Stimulated activated naive CD8-positive, alpha-beta T cell treated with anti-CD3 and anti-CD28 coated beads, Interleukin-15, Interleukin-2, amounts not matched to agents 100 U/mL and 50 U/mL, for 24 hours (primary cell): ENCODE results near the gene CDC42BPG.

Experiments used
- ATAC-seq: fragments of 150-1000 bp; cut with Tn5 transposase; one replicate; pipeline ENCODE4 v1.10.0; 2021
- DNase-seq: peaks from one replicate; pipeline ENCODE4 v3.0.0; 2021

The CDC42BPG gene

GRCh38 chr11:64789331-64790204, 54.9 kb downstream of the CDC42BPG start:
- ATAC-seq (no peak), DNase-seq (no peak)

GRCh38 chr11:64788321-64789215, 55.9 kb downstream of the CDC42BPG start:
- DNase-seq (no peak), ATAC-seq (peak; percentile 8)

GRCh38 chr11:64787526-64788320, 56.7 kb downstream of the CDC42BPG start:
- ATAC-seq: peak; percentile 55
- peak; percentile 70 for DNase-seq

GRCh38 chr11:64786308-64786707, 58.1 kb downstream of the CDC42BPG start:
- ATAC-seq: no peak
- DNase-seq: no peak

- DNase-seq (no peak), ATAC-seq (no peak)
These were observed 59.5 kb downstream of the CDC42BPG start for GRCh38 chr11:64784813-64785581.

- ATAC-seq: peak; percentile 94
- peak; percentile 98 for DNase-seq
These were observed 65.8 kb downstream of the CDC42BPG start, which contains the start of gene SF1 for GRCh38 chr11:64778473-64779298. TSS of gene SF1 (minus strand) at chr11:64778542. CDS start at chr11:64778392, 150 bp downstream.

- DNase-seq (no peak), ATAC-seq (no peak)
These were observed 66.3 kb downstream of the CDC42BPG start for GRCh38 chr11:64778223-64778472.

- ATAC-seq (peak; percentile 2), DNase-seq (peak; percentile 89)
These were observed 66.8 kb downstream of the CDC42BPG start for GRCh38 chr11:64777449-64778222.

- no peak for DNase-seq
- ATAC-seq: no peak
These were observed 67.6 kb downstream of the CDC42BPG start for GRCh38 chr11:64776875-64777274.

- no peak for DNase-seq
- ATAC-seq: no peak
These were observed 68.0 kb downstream of the CDC42BPG start for GRCh38 chr11:64776425-64776824.

GRCh38 chr11:64774144-64774543, 70.3 kb downstream of the CDC42BPG start:
- no peak for ATAC-seq

More at GRCh38 chr11:64774144-64774543, 70.3 kb downstream of the CDC42BPG start:
- DNase-seq: no peak
